Naive thymus-derived CD4-positive, alpha-beta T cell (primary cell): ENCODE measurements around the gene LSP1. TPM values are rescaled to one million over a fixed set of nuclear protein-coding genes. Genes with fewer than 3 reads are reported as not detected.
A peak's percentile ranks its signal among the peaks of the same experiment; 100 is the strongest.

Source experiments
- ATAC-seq: fragments of 150-1000 bp; cut with Tn5 transposase; 2 replicates; pipeline ENCODE4 v1.10.0; 2021; ENCODE audit warnings: mild to moderate bottlenecking, moderate library complexity
- CTCF ChIA-PET: fragments of 350-600 bp; sonication (Branson Sonifier 250); formaldehyde crosslinking; loops from one replicate; lab custom pipeline; 2021; ENCODE audit warnings: antibody characterized with exemption; lab: Charles Lee
- POLR2A ChIA-PET: fragments of 350-600 bp; sonication (Branson Sonifier 250); formaldehyde crosslinking; loops from one replicate; lab custom pipeline; 2021; ENCODE audit warnings: antibody characterized with exemption, inconsistent platforms; lab: Charles Lee
- DNase-seq, 9 donors: peaks; one replicate each; pipeline versions ENCODE4 v3.0.0 to v3.0.0-alpha.2; 2020 to 2022; ENCODE audit warnings: mixed read lengths in 1 of 9
- H3K27ac ChIP-seq: one replicate; pipeline ENCODE4 v1.7.0; 2013; ENCODE audit warnings: mild to moderate bottlenecking, low read depth, low read length, moderate library complexity
- H3K27me3 ChIP-seq, 2 donors: one replicate each; pipeline ENCODE4 v1.7.0; 2013; ENCODE audit warnings: low read length in 2 of 2, mild to moderate bottlenecking in 2 of 2, moderate library complexity in 2 of 2; ENCODE audit not compliant: control insufficient read depth in 2 of 2, insufficient read depth in 2 of 2
- H3K36me3 ChIP-seq, 3 experiments: 1 replicate in 2 of 3; 2 replicates in 1 of 3; pipeline ENCODE4 v1.7.0; 2013; ENCODE audit warnings: low read length in 3 of 3, mild to moderate bottlenecking in 3 of 3, moderate library complexity in 1 of 3; ENCODE audit not compliant: insufficient read depth in 3 of 3, control insufficient read depth in 2 of 3
- H3K4me1 ChIP-seq, 2 donors: one replicate each; pipeline ENCODE4 v1.7.0; 2013; ENCODE audit warnings: low read length in 2 of 2, mild to moderate bottlenecking in 2 of 2, moderate library complexity in 1 of 2; ENCODE audit not compliant: control insufficient read depth in 2 of 2, insufficient read depth in 2 of 2
- H3K4me3 ChIP-seq: 2 replicates; pipeline ENCODE4 v1.7.0; 2013; ENCODE audit warnings: mild to moderate bottlenecking, low read length
- H3K9me3 ChIP-seq, 3 experiments: 1 replicate in 2 of 3; 2 replicates in 1 of 3; pipeline ENCODE4 v1.7.0; 2013; ENCODE audit warnings: low read length in 3 of 3; ENCODE audit not compliant: control insufficient read depth in 2 of 3
- H3K27ac Mint-ChIP-seq, 9 donors: one replicate each; pipeline ENCODE4 v1.8.0; 2020 to 2022; ENCODE audit warnings: mixed read lengths in 9 of 9, mild to moderate bottlenecking in 8 of 9, moderate library complexity in 5 of 9, inconsistent platforms in 2 of 9
- H3K27me3 Mint-ChIP-seq, 5 donors: one replicate each; pipeline ENCODE4 v1.8.0; 2021 to 2022; ENCODE audit warnings: mixed read lengths in 5 of 5, mild to moderate bottlenecking in 1 of 5
- H3K36me3 Mint-ChIP-seq, 5 donors: one replicate each; pipeline ENCODE4 v1.8.0; 2020 to 2022; ENCODE audit warnings: mixed read lengths in 5 of 5, mild to moderate bottlenecking in 3 of 5, inconsistent platforms in 1 of 5
- H3K4me1 Mint-ChIP-seq, 7 donors: one replicate each; pipeline ENCODE4 v1.8.0; 2020 to 2022; ENCODE audit warnings: mixed read lengths in 7 of 7, mild to moderate bottlenecking in 3 of 7, inconsistent platforms in 1 of 7
- H3K4me3 Mint-ChIP-seq, 10 donors: one replicate each; pipeline ENCODE4 v1.8.0; 2020 to 2022; ENCODE audit warnings: mild to moderate bottlenecking in 10 of 10, mixed read lengths in 10 of 10, moderate library complexity in 6 of 10, inconsistent platforms in 2 of 10
- H3K9me3 Mint-ChIP-seq, 11 donors: one replicate each; pipeline ENCODE4 v1.8.0; 2020 to 2022; ENCODE audit warnings: mixed read lengths in 11 of 11, mild to moderate bottlenecking in 4 of 11, inconsistent platforms in 1 of 11, moderate library complexity in 1 of 11
- intact Hi-C, 2 donors: fragments of 100-400 bp; cut with micrococcal nuclease; formaldehyde crosslinking; loops; one replicate each; pipeline ENCODE4 v1.15.1; 2023
- polyA plus RNA-seq, 2 donors: library from polyadenylated mRNA; unstranded; fragments of 300-500 nt; fragmentation: Illumina TruSeq; gene quantifications; one replicate each; pipeline ENCODE4 v1.2.3, GENCODE V29; 2021
- total RNA-seq, 6 experiments: library from RNA in 5 of 6; stranded (reverse) in 5 of 6; gene quantifications; 1 replicate in 5 of 6; 2 replicates in 1 of 6; pipeline ENCODE4 v1.2.3 and lab custom pipeline; 2021 to 2026

The LSP1 gene
- total and polyA plus RNA-seq, 7 experiments from 2014 or later = 248 to 578 (median 295) TPM

DNA sequence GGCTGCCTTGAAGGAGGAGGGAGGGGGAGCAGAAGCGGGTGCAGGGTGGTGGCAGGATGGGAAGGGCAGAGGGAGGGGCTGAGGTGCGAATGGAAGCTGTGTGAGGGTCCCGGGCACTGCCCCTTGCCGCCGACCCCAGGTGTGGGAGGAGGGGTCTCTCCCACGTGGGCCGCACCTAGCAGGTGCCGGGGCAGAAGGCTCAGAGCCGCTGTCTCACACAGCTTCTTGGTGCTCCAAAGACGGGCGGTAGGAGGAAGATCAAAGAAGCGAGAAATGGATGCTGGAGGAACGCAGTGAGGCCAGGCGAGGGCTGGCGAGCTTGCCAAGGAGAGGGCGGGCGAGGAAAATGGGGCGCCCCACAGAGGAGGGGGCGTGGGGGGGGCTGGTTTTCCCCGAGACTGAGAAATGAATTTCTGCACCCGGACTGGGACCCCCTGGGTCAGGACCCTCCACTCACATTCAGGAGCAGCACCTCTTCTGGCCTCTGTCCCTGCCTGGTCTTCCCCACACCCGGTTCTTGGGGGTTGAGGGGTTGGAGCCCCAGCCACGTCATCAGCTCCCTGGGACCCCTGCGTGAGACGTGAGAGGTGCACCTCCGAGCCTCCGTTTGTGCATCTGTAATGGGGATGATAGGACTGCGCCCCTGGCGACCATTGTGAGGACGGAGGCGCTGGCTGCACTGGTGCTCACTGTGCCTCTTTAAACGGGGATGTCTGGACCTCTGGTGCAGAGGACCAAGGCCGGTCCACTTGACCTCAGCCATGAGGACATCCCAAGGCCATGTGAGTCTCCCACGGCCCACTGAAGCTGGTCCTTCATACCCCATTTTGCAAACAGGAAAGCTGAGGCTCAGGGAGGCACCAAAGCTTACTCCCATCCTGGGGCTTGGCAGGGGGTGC lies 16.8 kb downstream of the LSP1 start:
- POLR2A ChIA-PET = interaction anchor here (0.6 to 7.0 kb wide), 5 partner anchors 12 to 28 kb away, joined by 3 to 91 read pairs (median 5); partner anchors contain the start of gene LSP1
- H3K27me3 Mint-ChIP-seq = no peaks in the 10 kb centered on the region
- H3K27ac Mint-ChIP-seq = peak overlapping the region; percentile 42 to 96 (median 83)
- CTCF ChIA-PET = interaction anchor here (1.0 to 1.7 kb wide), 3 partner anchors 12 to 37 kb away, joined by 3 to 7 read pairs (median 5); no protein-coding TSS in a partner anchor
- peaks cover 26 to 67% (median 50%) of the 10 kb centered on the region in 7 donors for H3K4me1 Mint-ChIP-seq
- peak overlapping the region in 9 of 10 donors; percentile 32 to 89 (median 70) for H3K4me3 Mint-ChIP-seq
- ATAC-seq = no peak
- Histone ChIP-seq H3K4me1 (peaks cover 36 to 47% of the 10 kb centered on the region in 2 donors), H3K36me3 (peaks cover 0 to 16% (median 0%) of the 10 kb centered on the region in 3 experiments), H3K4me3 (peak overlapping the region; percentile 51), H3K27ac (peak overlapping the region; percentile 49), H3K9me3 (no peaks in the 10 kb centered on the region), H3K27me3 (no peaks in the 10 kb centered on the region)
- H3K36me3 Mint-ChIP-seq = peaks cover 0 to 3% (median 0%) of the 10 kb centered on the region in 5 donors
- DNase-seq = no peak
- H3K9me3 Mint-ChIP-seq = no peaks in the 10 kb centered on the region
- intact Hi-C loops = no loop called here

DNA sequence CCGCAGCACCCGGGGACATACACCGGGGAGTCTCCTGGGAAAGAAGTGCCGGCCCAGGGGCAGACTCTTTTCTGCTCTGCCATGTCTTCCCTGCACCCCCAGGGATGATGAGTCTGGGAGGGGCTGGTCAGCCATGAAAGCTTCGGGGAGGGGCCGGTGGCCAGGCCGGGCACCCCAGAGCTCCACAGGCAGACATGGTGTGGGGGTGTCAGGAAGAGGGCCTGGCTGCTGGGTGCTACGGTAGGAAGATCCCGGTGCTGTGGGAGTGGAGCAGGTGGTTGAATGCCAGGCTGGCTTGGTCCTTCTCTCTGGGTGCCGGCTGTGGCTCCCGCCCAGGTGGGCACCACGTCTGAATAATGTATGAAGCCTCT lies 17.4 kb downstream of the LSP1 start:
- Mint-ChIP-seq H3K4me3 (peak overlapping the region; percentile 20 to 89 (median 82)), H3K36me3 (peaks cover 0 to 2% (median 0%) of the 10 kb centered on the region in 5 donors), H3K27me3 (no peaks in the 10 kb centered on the region), H3K4me1 (peaks cover 28 to 68% (median 52%) of the 10 kb centered on the region in 7 donors), H3K9me3 (no peaks in the 10 kb centered on the region), H3K27ac (peak overlapping the region in 7 of 9 donors; percentile 72 to 96 (median 90))
- Histone ChIP-seq H3K36me3 (peaks cover 0 to 18% (median 0%) of the 10 kb centered on the region in 3 experiments), H3K4me3 (peak overlapping the region; percentile 51), H3K4me1 (peaks cover 36 to 47% of the 10 kb centered on the region in 2 donors), H3K27ac (peak overlapping the region; percentile 49), H3K9me3 (no peaks in the 10 kb centered on the region), H3K27me3 (no peaks in the 10 kb centered on the region)
- ATAC-seq = no peak
- DNase-seq = no peak
- POLR2A ChIA-PET = interaction anchor here (0.9 to 7.0 kb wide), 4 partner anchors 12 to 28 kb away, joined by 3 to 91 read pairs (median 10); partner anchors contain the start of gene LSP1
- CTCF ChIA-PET = interaction anchor here (1.0 to 1.7 kb wide), 3 partner anchors 12 to 37 kb away, joined by 3 to 7 read pairs (median 5); no protein-coding TSS in a partner anchor
- intact Hi-C loops = no loop called here

DNA sequence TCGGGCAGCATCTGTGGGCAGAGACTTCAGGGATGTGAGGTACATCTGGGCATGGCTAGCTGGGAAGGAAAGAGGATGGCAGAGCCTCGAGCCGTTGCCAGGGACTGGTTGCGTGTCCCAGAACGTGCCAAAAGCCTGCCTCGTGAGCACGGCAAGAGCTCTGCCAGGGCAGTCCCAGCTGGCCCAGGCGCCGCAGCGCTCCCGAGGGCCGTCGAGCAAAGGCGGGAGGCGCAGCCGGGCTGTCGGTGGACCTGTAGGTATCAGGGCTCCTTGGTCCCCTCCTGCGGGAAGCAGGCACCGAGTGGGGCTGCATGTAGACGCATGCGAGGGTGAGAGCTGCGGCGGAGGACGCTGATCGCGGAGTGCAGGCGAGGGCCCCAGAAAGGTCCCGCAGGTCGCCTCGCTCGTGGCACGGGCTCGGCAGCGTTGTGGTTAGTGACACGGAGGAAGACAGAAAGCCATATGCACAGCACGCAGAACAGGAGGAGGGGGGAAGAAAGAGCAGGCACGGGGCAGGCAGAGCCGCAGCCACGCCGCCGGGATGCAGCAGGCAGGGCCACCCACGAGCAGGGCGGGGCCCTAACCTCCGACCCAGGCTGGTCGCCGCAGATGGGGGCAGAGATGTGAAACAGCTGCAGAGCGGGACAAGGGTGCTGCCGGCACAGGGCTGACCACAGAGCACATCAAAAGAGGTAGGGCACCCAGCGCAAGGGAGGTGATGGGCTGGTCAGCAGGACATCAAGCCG lies 18.0 kb downstream of the LSP1 start:
- no peaks in the 10 kb centered on the region for H3K27me3 ChIP-seq
- CTCF ChIA-PET = interaction anchor here (0.5 to 1.7 kb wide), 4 partner anchors 11 to 38 kb away, joined by 3 to 7 read pairs (median 4); partner anchors contain the start of gene LSP1
- H3K36me3 Mint-ChIP-seq = peaks cover 0 to 4% (median 0%) of the 10 kb centered on the region in 5 donors
- H3K4me3 Mint-ChIP-seq = peak overlapping the region; percentile 62 to 89 (median 82)
- intact Hi-C loops = loop anchor here in 1 of 2 donors (1.0 kb wide), 1 partner anchor 18 kb away; the partner anchor contains the start of gene LSP1
- ATAC-seq (peak; percentile 77), DNase-seq (peak in 7 of 9 donors; percentile 37 to 60 (median 50))
- peaks cover 0 to 18% (median 0%) of the 10 kb centered on the region in 3 experiments for H3K36me3 ChIP-seq
- H3K9me3 ChIP-seq = no peaks in the 10 kb centered on the region
- peak overlapping the region; percentile 56 to 96 (median 93) for H3K27ac Mint-ChIP-seq
- POLR2A ChIA-PET = interaction anchor here (0.5 to 7.0 kb wide), 4 partner anchors 11 to 29 kb away, joined by 4 to 91 read pairs (median 10); partner anchors contain the start of gene LSP1
- H3K4me3 ChIP-seq = peak overlapping the region; percentile 51
- no peaks in the 10 kb centered on the region for H3K9me3 Mint-ChIP-seq
- peaks cover 36 to 47% of the 10 kb centered on the region in 2 donors for H3K4me1 ChIP-seq
- no peaks in the 10 kb centered on the region for H3K27me3 Mint-ChIP-seq
- peak overlapping the region; percentile 49 for H3K27ac ChIP-seq
- H3K4me1 Mint-ChIP-seq = peaks cover 30 to 64% (median 49%) of the 10 kb centered on the region in 7 donors

DNA sequence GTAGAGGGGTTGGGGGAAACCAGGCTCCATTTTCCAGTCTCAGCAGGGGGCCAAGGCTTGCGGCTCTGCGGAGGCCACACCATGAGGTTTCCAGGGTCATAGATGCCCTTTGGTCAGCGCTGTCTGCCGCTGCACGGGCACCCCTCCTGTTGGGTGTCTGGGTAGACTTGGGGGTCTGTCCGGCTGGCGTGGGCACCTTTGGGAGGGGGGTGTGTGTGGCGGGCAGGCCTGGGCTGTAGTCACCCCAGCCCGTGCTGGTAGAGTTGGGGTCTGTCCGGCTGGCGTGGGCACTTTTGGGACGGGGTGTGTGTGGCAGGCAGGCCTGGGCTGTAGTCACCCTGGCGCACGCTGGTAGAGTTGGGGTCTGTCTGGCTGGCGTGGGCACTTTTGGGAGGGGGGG lies 18.6 kb downstream of the LSP1 start:
- DNase-seq = no peak
- POLR2A ChIA-PET = interaction anchor here (0.5 to 7.0 kb wide), 3 partner anchors 10 to 24 kb away, joined by 4 to 91 read pairs (median 15); partner anchors contain the start of gene LSP1
- peaks cover 0 to 12% (median 0%) of the 10 kb centered on the region in 3 experiments for H3K36me3 ChIP-seq
- CTCF ChIA-PET = interaction anchor here (0.5 kb wide), 1 partner anchor 18 kb away, joined by 4 read pairs; the partner anchor contains the start of gene LSP1
- H3K27ac ChIP-seq = peak overlapping the region; percentile 49
- no peak overlapping the region for H3K4me3 ChIP-seq
- Mint-ChIP-seq H3K4me1 (peaks cover 30 to 64% (median 45%) of the 10 kb centered on the region in 7 donors), H3K27ac (peak overlapping the region in 5 of 9 donors; percentile 84 to 96 (median 90)), H3K27me3 (no peaks in the 10 kb centered on the region), H3K4me3 (peak overlapping the region in 5 of 10 donors; percentile 16 to 89 (median 51)), H3K36me3 (peaks cover 0 to 4% (median 0%) of the 10 kb centered on the region in 5 donors), H3K9me3 (no peaks in the 10 kb centered on the region)
- no peaks in the 10 kb centered on the region for H3K27me3 ChIP-seq
- peaks cover 36 to 47% of the 10 kb centered on the region in 2 donors for H3K4me1 ChIP-seq
- no peak for ATAC-seq
- no peaks in the 10 kb centered on the region for H3K9me3 ChIP-seq
- intact Hi-C loops = loop anchor here in 1 of 2 donors (1.0 kb wide), 1 partner anchor 18 kb away; the partner anchor contains the start of gene LSP1

DNA sequence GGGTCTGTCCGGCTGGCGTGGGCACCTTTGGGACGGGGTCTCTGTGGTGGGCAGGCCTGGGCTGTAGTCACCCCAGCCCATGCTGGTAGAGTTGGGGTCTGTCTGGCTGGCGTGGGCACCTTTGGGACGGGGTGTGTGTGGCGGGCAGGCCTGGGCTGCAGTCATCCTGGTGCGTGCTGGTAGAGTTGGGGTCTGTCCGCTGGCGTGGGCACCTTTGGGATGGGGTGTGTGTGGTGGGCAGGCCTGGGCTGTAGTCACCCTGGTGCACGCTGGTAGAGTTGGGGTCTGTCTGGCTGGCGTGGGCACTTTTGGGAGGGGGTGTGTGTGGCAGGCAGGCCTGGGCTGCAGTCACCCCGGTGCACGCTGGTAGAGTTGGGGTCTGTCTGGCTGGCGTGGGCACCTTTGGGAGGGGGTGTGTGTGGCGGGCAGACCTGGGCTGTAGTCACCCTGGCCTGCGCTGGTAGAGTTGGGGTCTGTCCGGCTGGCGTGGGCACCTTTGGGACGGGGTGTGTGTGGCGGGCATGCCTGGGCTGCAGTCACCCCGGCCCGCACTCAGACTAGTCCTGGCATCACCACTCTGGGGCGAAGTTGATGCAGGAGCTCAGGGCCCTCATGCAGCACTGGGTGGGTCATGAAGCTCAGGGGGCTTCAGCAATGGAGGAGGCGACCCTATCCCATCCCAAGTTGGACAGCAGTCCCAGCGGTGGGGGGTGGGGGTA lies 19.5 kb downstream of the LSP1 start:
- ATAC-seq (no peak), DNase-seq (no peak)
- no peaks in the 10 kb centered on the region for H3K9me3 ChIP-seq
- no peaks in the 10 kb centered on the region for H3K27me3 Mint-ChIP-seq
- peaks cover 0 to 4% (median 0%) of the 10 kb centered on the region in 5 donors for H3K36me3 Mint-ChIP-seq
- H3K27me3 ChIP-seq = no peaks in the 10 kb centered on the region
- no peak overlapping the region for H3K4me3 ChIP-seq
- no peaks in the 10 kb centered on the region for H3K9me3 Mint-ChIP-seq
- ChIA-PET CTCF (no interaction called here), POLR2A (interaction anchor here (1.1 to 1.4 kb wide), 2 partner anchors 20 to 21 kb away, joined by 4 to 5 read pairs; partner anchors contain the start of gene LSP1)
- H3K4me1 Mint-ChIP-seq = peaks cover 30 to 66% (median 45%) of the 10 kb centered on the region in 7 donors
- H3K27ac ChIP-seq = peak overlapping the region; percentile 43
- peaks cover 36 to 47% of the 10 kb centered on the region in 2 donors for H3K4me1 ChIP-seq
- peak overlapping the region in 8 of 9 donors; percentile 38 to 96 (median 76) for H3K27ac Mint-ChIP-seq
- intact Hi-C loops = no loop called here
- peak overlapping the region in 4 of 10 donors; percentile 16 to 89 (median 42) for H3K4me3 Mint-ChIP-seq
- H3K36me3 ChIP-seq = peaks cover 0 to 8% (median 0%) of the 10 kb centered on the region in 3 experiments
